KMS-11 (cell line): ENCODE data around the gene NTM.

Experiments used
- H2AFZ ChIP-seq: fragments of 200-600 bp; sonication (generic); 2 replicates; pipeline ENCODE4 v1.6.1; 2016; ENCODE audit warnings: antibody characterized with exemption, mixed run types, low read depth
- H3K27ac ChIP-seq: fragments of 200-600 bp; sonication (generic); 2 replicates; pipeline ENCODE4 v1.6.1; 2016; ENCODE audit warnings: mild to moderate bottlenecking, mixed run types
- H3K27me3 ChIP-seq: fragments of 200-600 bp; sonication (generic); 2 replicates; pipeline ENCODE4 v1.6.1; 2017; ENCODE audit warnings: mild to moderate bottlenecking, low read depth, mixed run types, moderate library complexity; ENCODE audit not compliant: insufficient read depth
- H3K36me3 ChIP-seq: fragments of 200-600 bp; sonication (generic); 2 replicates; pipeline ENCODE4 v1.6.1; 2017; ENCODE audit warnings: mild to moderate bottlenecking, mixed run types; ENCODE audit not compliant: insufficient read depth
- H3K4me1 ChIP-seq: fragments of 200-600 bp; sonication (generic); 2 replicates; pipeline ENCODE4 v1.6.1; 2016; ENCODE audit warnings: mild to moderate bottlenecking, low read depth, mixed run types; ENCODE audit not compliant: poor library complexity, severe bottlenecking
- H3K4me2 ChIP-seq: fragments of 200-600 bp; sonication (generic); 2 replicates; pipeline ENCODE4 v1.7.0; 2016; ENCODE audit warnings: mild to moderate bottlenecking, mixed run types
- H3K4me3 ChIP-seq: fragments of 200-600 bp; sonication (generic); IDR thresholded peaks from 2 replicates; pipeline ENCODE4 v1.6.1; 2017; ENCODE audit warnings: low read depth, low read length, mixed read lengths; ENCODE audit not compliant: insufficient read depth
- H3K79me2 ChIP-seq: fragments of 200-600 bp; sonication (generic); 2 replicates; pipeline ENCODE4 v1.6.1; 2016; ENCODE audit warnings: low read depth, mixed run types; ENCODE audit not compliant: insufficient read depth
- H3K9ac ChIP-seq: fragments of 200-600 bp; sonication (generic); 2 replicates; pipeline ENCODE4 v1.6.1; 2016; ENCODE audit warnings: mild to moderate bottlenecking, mixed run types
- H4K20me1 ChIP-seq: fragments of 200-600 bp; sonication (generic); 2 replicates; pipeline ENCODE4 v1.6.1; 2016; ENCODE audit warnings: mild to moderate bottlenecking, mixed run types; ENCODE audit not compliant: insufficient read depth
- TF ChIP-seq, protein P1 (sequence below): fragments of 200-600 bp; sonication (generic); conservative IDR thresholded peaks from 2 replicates; pipeline ENCODE4 v1.6.1; 2017; ENCODE audit warnings: low read depth, mild to moderate bottlenecking, antibody characterized with exemption, low read length, moderate library complexity, mixed read lengths

The NTM gene

DNA sequence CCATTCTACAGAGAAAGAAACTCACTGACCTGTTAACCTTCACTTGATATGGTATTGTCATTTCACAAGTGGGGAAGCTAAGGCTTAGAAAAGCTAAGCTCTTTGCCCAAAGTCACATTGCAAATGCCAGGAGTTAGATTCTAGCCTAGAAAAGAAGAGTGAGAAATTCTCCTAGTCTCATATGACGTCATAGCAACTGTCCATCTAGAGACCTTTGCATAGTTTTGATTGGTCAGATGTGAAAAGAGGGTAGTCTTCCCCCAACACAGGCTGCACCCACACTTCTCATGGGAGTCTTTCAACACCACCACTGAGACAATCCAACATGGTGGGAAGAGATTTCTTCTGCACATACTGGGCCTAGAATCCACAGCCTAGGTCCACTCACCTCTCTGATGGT lies 197.9 kb downstream of the NTM start:
- H3K27ac ChIP-seq: no peak overlapping the region
- H3K4me2 ChIP-seq: no peak overlapping the region
- no peak overlapping the region for H3K9ac ChIP-seq
- H3K4me1 ChIP-seq: no peaks in the 10 kb centered on the region
- no peaks in the 10 kb centered on the region for H3K36me3 ChIP-seq
- TF ChIP-seq, protein P1, sequence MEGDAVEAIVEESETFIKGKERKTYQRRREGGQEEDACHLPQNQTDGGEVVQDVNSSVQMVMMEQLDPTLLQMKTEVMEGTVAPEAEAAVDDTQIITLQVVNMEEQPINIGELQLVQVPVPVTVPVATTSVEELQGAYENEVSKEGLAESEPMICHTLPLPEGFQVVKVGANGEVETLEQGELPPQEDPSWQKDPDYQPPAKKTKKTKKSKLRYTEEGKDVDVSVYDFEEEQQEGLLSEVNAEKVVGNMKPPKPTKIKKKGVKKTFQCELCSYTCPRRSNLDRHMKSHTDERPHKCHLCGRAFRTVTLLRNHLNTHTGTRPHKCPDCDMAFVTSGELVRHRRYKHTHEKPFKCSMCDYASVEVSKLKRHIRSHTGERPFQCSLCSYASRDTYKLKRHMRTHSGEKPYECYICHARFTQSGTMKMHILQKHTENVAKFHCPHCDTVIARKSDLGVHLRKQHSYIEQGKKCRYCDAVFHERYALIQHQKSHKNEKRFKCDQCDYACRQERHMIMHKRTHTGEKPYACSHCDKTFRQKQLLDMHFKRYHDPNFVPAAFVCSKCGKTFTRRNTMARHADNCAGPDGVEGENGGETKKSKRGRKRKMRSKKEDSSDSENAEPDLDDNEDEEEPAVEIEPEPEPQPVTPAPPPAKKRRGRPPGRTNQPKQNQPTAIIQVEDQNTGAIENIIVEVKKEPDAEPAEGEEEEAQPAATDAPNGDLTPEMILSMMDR: no peak
- no peaks in the 10 kb centered on the region for H3K79me2 ChIP-seq
- no peak overlapping the region for H2AFZ ChIP-seq
- H4K20me1 ChIP-seq: no peaks in the 10 kb centered on the region
- no peaks in the 10 kb centered on the region for H3K27me3 ChIP-seq
- H3K4me3 ChIP-seq: no peak overlapping the region

DNA sequence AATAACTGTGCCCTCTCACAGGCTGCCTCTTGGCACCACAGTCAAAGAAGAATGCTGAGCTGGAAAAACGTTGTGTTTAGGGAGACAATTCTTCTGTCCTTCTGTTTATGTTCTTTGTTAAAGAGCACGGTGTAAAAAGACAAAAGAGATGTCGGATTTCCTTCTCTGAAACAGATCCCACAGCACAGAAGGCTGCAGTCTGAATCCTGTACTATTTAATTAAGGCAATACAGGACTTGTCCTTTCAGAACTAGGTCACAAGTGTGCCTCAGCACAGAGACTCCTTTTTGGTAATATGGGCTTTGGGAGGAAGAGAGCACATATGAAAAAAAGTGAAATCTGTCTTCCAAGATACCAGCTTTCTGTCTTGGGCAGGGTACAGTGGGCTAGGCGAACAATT lies 201.2 kb downstream of the NTM start:
- Histone ChIP-seq H3K4me3 (no peak overlapping the region), H2AFZ (no peak overlapping the region), H3K79me2 (no peaks in the 10 kb centered on the region), H3K27ac (no peak overlapping the region), H3K4me1 (no peaks in the 10 kb centered on the region), H3K36me3 (no peaks in the 10 kb centered on the region), H3K9ac (no peak overlapping the region), H3K27me3 (no peaks in the 10 kb centered on the region), H3K4me2 (no peak overlapping the region), H4K20me1 (no peaks in the 10 kb centered on the region)
- TF ChIP-seq, protein P1: no peak

DNA sequence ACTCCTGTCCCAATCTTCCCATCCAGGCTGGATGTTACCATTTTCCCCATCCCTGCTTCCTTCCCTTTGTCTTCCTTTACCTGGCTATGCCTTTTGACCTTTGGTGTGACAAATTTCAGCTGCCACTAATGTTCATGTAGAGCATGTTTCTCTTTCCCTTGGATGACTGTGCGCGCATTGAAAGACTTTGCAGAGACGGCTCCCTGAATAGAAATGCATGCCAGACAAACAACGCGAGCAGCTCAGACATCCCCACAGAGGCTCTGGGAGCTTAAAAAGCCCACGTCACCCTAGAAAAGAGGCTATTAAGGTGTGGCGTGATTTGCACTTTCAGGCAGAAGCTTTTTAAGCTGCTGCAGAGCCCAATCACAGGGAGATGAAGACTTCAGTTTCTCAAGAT lies 202.0 kb downstream of the NTM start:
- H3K27me3 ChIP-seq: no peaks in the 10 kb centered on the region
- H3K27ac ChIP-seq: no peak overlapping the region
- no peaks in the 10 kb centered on the region for H4K20me1 ChIP-seq
- no peak overlapping the region for H3K4me2 ChIP-seq
- H2AFZ ChIP-seq: no peak overlapping the region
- H3K4me1 ChIP-seq: no peaks in the 10 kb centered on the region
- no peaks in the 10 kb centered on the region for H3K79me2 ChIP-seq
- no peaks in the 10 kb centered on the region for H3K36me3 ChIP-seq
- TF ChIP-seq, protein P1: no peak
- no peak overlapping the region for H3K4me3 ChIP-seq
- H3K9ac ChIP-seq: no peak overlapping the region

DNA sequence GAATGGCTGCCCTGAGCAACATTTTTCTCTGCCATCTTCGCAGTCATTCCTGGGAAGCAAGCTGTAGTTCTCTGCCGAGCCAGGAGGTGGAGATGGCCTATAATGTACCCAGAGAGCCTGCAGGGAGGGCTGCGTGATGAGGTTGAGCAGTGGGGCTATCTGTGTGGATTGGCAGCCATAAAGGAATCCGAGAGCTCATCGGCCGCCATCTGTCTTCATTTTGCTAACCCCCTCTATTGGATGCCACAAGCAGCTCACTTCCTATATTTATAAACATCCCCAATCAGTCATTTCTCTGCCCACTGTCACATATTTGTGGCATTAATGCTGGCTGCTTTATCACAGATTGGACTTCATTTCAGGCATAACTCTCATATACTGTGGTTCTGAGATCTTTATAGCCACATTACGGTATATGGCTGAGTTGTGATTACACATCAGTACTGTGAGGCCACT lies 209.5 kb downstream of the NTM start:
- no peaks in the 10 kb centered on the region for H3K4me1 ChIP-seq
- no peak overlapping the region for H3K9ac ChIP-seq
- H3K4me2 ChIP-seq: no peak overlapping the region
- TF ChIP-seq, protein P1: no peak
- H3K27ac ChIP-seq: no peak overlapping the region
- no peak overlapping the region for H2AFZ ChIP-seq
- no peak overlapping the region for H3K4me3 ChIP-seq
- no peaks in the 10 kb centered on the region for H3K36me3 ChIP-seq
- no peaks in the 10 kb centered on the region for H3K79me2 ChIP-seq
- no peaks in the 10 kb centered on the region for H4K20me1 ChIP-seq
- H3K27me3 ChIP-seq: no peaks in the 10 kb centered on the region
